Lung (tissue), 12 donors: ENCODE data around the gene CTDSP1. TPM values are rescaled to one million over a fixed set of nuclear protein-coding genes. Genes with fewer than 3 reads are reported as not detected.

ENCODE experiments used
- ATAC-seq: fragments of 200-7000 bp; cut with Tn5 transposase; one replicate; pipeline ENCODE4 v1.9.1; 2020; ENCODE audit warnings: moderate number of reproducible peaks; ENCODE audit not compliant: insufficient read depth, low FRiP score
- DNase-seq, 3 donors: peaks; one replicate each; pipeline ENCODE4 v3.0.0-alpha.2; 2013 to 2017
- H3K27ac ChIP-seq, 2 donors: one replicate each; pipeline ENCODE4 v1.5.1; 2013; ENCODE audit warnings: mild to moderate bottlenecking in 2 of 2, moderate library complexity in 2 of 2, control low read depth in 1 of 2, inconsistent platforms in 1 of 2, low read depth in 1 of 2, low read length in 1 of 2
- H3K27me3 ChIP-seq, 3 donors: one replicate each; pipeline ENCODE4 v1.5.1; 2013; ENCODE audit warnings: low read length in 2 of 3; ENCODE audit not compliant: control insufficient read depth in 3 of 3, insufficient read depth in 3 of 3
- H3K36me3 ChIP-seq, 4 donors: one replicate each; pipeline ENCODE4 v1.5.1; 2013; ENCODE audit warnings: low read length in 4 of 4, mild to moderate bottlenecking in 1 of 4, moderate library complexity in 1 of 4; ENCODE audit not compliant: control insufficient read depth in 4 of 4, insufficient read depth in 4 of 4
- H3K4me1 ChIP-seq, 5 donors: one replicate each; pipeline ENCODE4 v1.5.1; 2013; ENCODE audit warnings: low read length in 5 of 5, mild to moderate bottlenecking in 2 of 5, moderate library complexity in 1 of 5; ENCODE audit not compliant: control insufficient read depth in 5 of 5, insufficient read depth in 5 of 5
- H3K4me3 ChIP-seq: one replicate; pipeline ENCODE4 v1.5.1; 2013; ENCODE audit warnings: mild to moderate bottlenecking, control low read depth, moderate library complexity
- H3K9ac ChIP-seq, 2 donors: one replicate each; pipeline ENCODE4 v1.5.1; 2013; ENCODE audit warnings: low read length in 2 of 2, control low read depth in 1 of 2; ENCODE audit not compliant: insufficient read depth in 1 of 2
- H3K9me3 ChIP-seq, 4 donors: one replicate each; pipeline ENCODE4 v1.5.1; 2013; ENCODE audit warnings: low read length in 3 of 4, mild to moderate bottlenecking in 1 of 4, moderate library complexity in 1 of 4; ENCODE audit not compliant: control insufficient read depth in 4 of 4, insufficient read depth in 3 of 4
- WGBS, 2 donors: extraction: QIAGEN DNeasy Blood & Tissue Kit; methylation state at CpG; one replicate each; pipeline ENCODE4 v1.1.7; 2013; 5-methylcytosine and 5-hydroxymethylcytosine counted together
- polyA plus RNA-seq, 2 donors: library from polyadenylated mRNA; stranded (reverse); fragments of 200-250 nt; gene quantifications; one replicate each; pipeline ENCODE4 v1.2.1, GENCODE V29; 2013
- total RNA-seq, 2 donors: library from RNA; depleted of rRNA in 1 of 2; stranded (reverse); fragments of >200 nt in 1 of 2; gene quantifications; one replicate each; pipeline ENCODE4 v1.2.1, GENCODE V29; 2014 to 2021
- TF ChIP-seq, protein P1 (sequence below): IDR thresholded peaks from 2 replicates; pipeline ENCODE4 v1.5.1; 2012; ENCODE audit warnings: mild to moderate bottlenecking; ENCODE audit errors: control extremely low read depth, extremely low read depth
- donor health status: control.
- donor health status: control.
- donor health status: Bipolar disorder and iron deficiency.
- donor health status: healthy.
- donor health status: DM: yes; HTN: yes; CAD: no.

The CTDSP1 gene
- total and polyA plus RNA-seq, 4 donors: 113 to 183 (median 139) TPM

- DNase-seq (no peak), ATAC-seq (no peak)
- Histone ChIP-seq H3K36me3 (no peaks in the 10 kb centered on the region), H3K9me3 (no peaks in the 10 kb centered on the region), H3K4me1 (peaks cover 0 to 11% (median 0%) of the 10 kb centered on the region in 5 donors), H3K27me3 (no peaks in the 10 kb centered on the region), H3K4me3 (no peak overlapping the region), H3K9ac (peak overlapping the region in 1 of 2 donors; percentile 13), H3K27ac (peak overlapping the region in 1 of 2 donors; percentile 5)
- WGBS, 2 donors: 69 to 77% methylated on average over 17 of the region's 17 CpGs
- TF ChIP-seq, protein P1, sequence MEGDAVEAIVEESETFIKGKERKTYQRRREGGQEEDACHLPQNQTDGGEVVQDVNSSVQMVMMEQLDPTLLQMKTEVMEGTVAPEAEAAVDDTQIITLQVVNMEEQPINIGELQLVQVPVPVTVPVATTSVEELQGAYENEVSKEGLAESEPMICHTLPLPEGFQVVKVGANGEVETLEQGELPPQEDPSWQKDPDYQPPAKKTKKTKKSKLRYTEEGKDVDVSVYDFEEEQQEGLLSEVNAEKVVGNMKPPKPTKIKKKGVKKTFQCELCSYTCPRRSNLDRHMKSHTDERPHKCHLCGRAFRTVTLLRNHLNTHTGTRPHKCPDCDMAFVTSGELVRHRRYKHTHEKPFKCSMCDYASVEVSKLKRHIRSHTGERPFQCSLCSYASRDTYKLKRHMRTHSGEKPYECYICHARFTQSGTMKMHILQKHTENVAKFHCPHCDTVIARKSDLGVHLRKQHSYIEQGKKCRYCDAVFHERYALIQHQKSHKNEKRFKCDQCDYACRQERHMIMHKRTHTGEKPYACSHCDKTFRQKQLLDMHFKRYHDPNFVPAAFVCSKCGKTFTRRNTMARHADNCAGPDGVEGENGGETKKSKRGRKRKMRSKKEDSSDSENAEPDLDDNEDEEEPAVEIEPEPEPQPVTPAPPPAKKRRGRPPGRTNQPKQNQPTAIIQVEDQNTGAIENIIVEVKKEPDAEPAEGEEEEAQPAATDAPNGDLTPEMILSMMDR: no peak
Measured at GRCh38 chr2:218357236-218358177, 42.2 kb upstream of the CTDSP1 start.

DNA sequence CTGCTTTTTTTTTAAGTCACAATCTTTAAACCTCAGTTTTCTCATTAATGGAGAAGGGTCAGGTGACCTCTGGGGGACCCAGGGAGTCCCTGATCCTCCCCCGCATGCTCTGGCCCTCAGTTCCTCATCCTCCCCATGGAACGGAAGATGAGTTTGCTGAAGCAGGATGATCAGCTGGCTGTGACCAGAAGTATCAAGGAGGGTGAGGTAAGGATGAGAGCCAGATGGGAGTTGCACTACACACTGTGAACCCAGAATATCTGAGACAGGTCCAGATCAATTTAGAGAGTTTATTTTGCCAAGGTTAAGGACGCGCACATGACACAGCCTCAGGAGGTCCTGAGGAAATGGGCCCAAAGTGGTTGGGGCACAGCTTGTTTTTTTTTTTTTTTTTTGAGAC is 39.2 kb upstream of the CTDSP1 start:
- no peak overlapping the region for H3K4me3 ChIP-seq
- TF ChIP-seq, protein P1: no peak
- no peaks in the 10 kb centered on the region for H3K27me3 ChIP-seq
- peak; percentile 39 for ATAC-seq
- 61 to 85% methylated on average over 4 of the region's 4 CpGs for WGBS, 2 donors
- H3K4me1 ChIP-seq: peaks cover 0 to 11% (median 0%) of the 10 kb centered on the region in 5 donors
- DNase-seq: no peak
- H3K27ac ChIP-seq: no peak overlapping the region
- H3K9me3 ChIP-seq: no peaks in the 10 kb centered on the region
- no peak overlapping the region for H3K9ac ChIP-seq
- no peaks in the 10 kb centered on the region for H3K36me3 ChIP-seq

DNA sequence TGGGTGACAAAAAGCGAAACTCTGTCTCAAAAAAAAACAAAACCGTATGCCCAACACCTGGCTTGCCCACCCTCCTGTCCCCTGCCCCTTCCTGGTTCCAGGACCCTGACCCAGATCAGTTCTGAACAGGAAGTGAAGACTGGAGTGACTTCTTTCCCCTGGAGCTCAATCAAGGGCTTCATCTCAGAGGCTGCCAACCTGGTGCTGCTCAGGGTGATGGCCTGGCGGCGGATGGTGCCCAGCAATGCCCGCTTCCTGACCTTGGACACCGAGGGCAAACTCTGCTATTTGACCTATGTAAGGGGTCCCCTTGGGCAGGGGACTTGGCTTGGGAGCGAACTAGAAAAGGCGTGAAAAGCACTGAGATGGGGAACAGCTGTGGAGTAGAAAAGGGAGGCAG is 37.1 kb upstream of the CTDSP1 start:
- TF ChIP-seq, protein P1: no peak
- DNase-seq (no peak), ATAC-seq (no peak)
- no peaks in the 10 kb centered on the region for H3K36me3 ChIP-seq
- H3K9ac ChIP-seq: no peak overlapping the region
- peaks cover 0 to 5% (median 0%) of the 10 kb centered on the region in 5 donors for H3K4me1 ChIP-seq
- WGBS, 2 donors: 90 to 93% methylated on average over 8 of the region's 8 CpGs
- H3K27ac ChIP-seq: no peak overlapping the region
- H3K9me3 ChIP-seq: peaks cover 0 to 5% (median 0%) of the 10 kb centered on the region in 4 donors
- no peak overlapping the region for H3K4me3 ChIP-seq
- no peaks in the 10 kb centered on the region for H3K27me3 ChIP-seq
